H7 (cell line): ENCODE measurements around the gene NTHL1. TPM values are rescaled to one million over a fixed set of nuclear protein-coding genes. Genes with fewer than 3 reads are reported as not detected.

Experiments
- DNase-seq: peaks from one replicate; pipeline ENCODE4 v3.0.0; 2012
- H3K27me3 ChIP-seq: 2 replicates; pipeline ENCODE4 v1.6.0; 2011; ENCODE audit warnings: mild to moderate bottlenecking, low read length; ENCODE audit not compliant: control insufficient read depth, insufficient read depth
- H3K36me3 ChIP-seq: replicated peaks from 2 replicates; pipeline ENCODE4 v1.5.1; 2011; ENCODE audit warnings: low read length; ENCODE audit not compliant: control insufficient read depth, insufficient read depth
- H3K4me3 ChIP-seq: 2 replicates; pipeline ENCODE4 v1.5.1; 2011; ENCODE audit warnings: low read depth, mild to moderate bottlenecking, control low read depth, low read length, moderate library complexity; ENCODE audit not compliant: insufficient read depth
- total RNA-seq: library from RNA; depleted of rRNA; stranded (reverse); fragments of >200 nt; shearing (Covaris generic); gene quantifications from 2 replicates; pipeline ENCODE4 v1.2.3, GENCODE V29; 2014

NTHL1 gene
- total RNA-seq, 1 experiment from 2014 or later: 108 TPM

GRCh38 chr16:2078691-2079090 is 31.1 kb upstream of the NTHL1 start:
- Histone ChIP-seq H3K36me3 (peaks cover 3% of the 10 kb centered on the region), H3K27me3 (no peaks in the 10 kb centered on the region), H3K4me3 (no peak overlapping the region)
- DNase-seq: no peak

GRCh38 chr16:2078096-2078495 is 30.5 kb upstream of the NTHL1 start:
- Histone ChIP-seq H3K4me3 (no peak overlapping the region), H3K36me3 (peaks cover 5% of the 10 kb centered on the region), H3K27me3 (no peaks in the 10 kb centered on the region)
- no peak for DNase-seq

- Histone ChIP-seq H3K4me3 (no peak overlapping the region), H3K36me3 (peaks cover 6% of the 10 kb centered on the region), H3K27me3 (no peaks in the 10 kb centered on the region)
- DNase-seq: peak; percentile 69
These were observed 30.1 kb upstream of the NTHL1 start for GRCh38 chr16:2077696-2078095.

DNA sequence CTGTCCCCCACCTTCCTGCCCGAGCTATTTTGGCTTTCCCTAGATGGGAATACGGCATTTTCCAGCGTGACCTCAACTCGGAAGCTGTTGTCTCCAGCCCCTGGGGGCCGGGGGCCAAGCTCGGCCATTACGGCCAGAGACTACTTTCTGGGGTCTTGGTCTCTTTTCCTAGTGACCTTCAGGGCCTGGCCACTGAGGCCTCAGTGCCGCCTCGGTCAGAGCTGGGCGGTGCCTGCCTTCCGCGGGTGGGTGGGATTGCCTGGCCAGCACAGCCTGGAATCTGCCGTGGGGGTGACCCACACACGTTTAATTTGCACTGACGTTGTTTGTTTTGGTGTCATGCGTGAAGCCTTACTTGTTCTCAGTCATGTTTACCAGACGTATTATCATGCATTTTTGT is 29.4 kb upstream of the NTHL1 start:
- no peak for DNase-seq
- H3K4me3 ChIP-seq: no peak overlapping the region
- H3K27me3 ChIP-seq: no peaks in the 10 kb centered on the region
- peaks cover 4% of the 10 kb centered on the region for H3K36me3 ChIP-seq

- DNase-seq: no peak
These were observed 28.6 kb upstream of the NTHL1 start for GRCh38 chr16:2076072-2076865.

GRCh38 chr16:2075631-2076030 is 28.0 kb upstream of the NTHL1 start:
- DNase-seq: no peak
- Histone ChIP-seq H3K4me3 (no peak overlapping the region), H3K27me3 (no peaks in the 10 kb centered on the region), H3K36me3 (peaks cover 4% of the 10 kb centered on the region)

More at GRCh38 chr16:2076072-2076865, 28.6 kb upstream of the NTHL1 start:
- peaks cover 4% of the 10 kb centered on the region for H3K36me3 ChIP-seq
- H3K27me3 ChIP-seq: no peaks in the 10 kb centered on the region
- H3K4me3 ChIP-seq: no peak overlapping the region

DNA sequence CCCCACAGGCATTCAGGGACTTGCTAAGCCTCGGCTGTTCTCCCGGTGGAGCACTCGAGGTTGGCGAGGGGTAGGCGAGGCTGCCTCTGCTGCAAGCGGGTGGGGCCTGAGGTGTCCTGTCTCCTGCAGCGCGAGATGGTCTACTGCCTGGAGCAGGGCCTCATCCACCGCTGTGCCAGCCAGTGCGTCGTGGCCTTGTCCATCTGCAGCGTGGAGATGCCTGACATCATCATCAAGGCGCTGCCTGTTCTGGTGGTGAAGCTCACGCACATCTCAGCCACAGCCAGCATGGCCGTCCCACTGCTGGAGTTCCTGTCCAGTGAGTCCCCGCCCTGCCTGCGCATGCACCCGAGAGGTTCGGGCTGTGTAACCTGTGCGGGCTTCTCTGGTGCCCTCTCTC is 26.4 kb upstream of the NTHL1 start:
- no peaks in the 10 kb centered on the region for H3K27me3 ChIP-seq
- no peak overlapping the region for H3K4me3 ChIP-seq
- no peak for DNase-seq
- H3K36me3 ChIP-seq: peaks cover 5% of the 10 kb centered on the region

GRCh38 chr16:2072926-2073325 is 25.3 kb upstream of the NTHL1 start:
- DNase-seq: no peak
- Histone ChIP-seq H3K4me3 (no peak overlapping the region), H3K27me3 (no peaks in the 10 kb centered on the region), H3K36me3 (peaks cover 5% of the 10 kb centered on the region)

DNA sequence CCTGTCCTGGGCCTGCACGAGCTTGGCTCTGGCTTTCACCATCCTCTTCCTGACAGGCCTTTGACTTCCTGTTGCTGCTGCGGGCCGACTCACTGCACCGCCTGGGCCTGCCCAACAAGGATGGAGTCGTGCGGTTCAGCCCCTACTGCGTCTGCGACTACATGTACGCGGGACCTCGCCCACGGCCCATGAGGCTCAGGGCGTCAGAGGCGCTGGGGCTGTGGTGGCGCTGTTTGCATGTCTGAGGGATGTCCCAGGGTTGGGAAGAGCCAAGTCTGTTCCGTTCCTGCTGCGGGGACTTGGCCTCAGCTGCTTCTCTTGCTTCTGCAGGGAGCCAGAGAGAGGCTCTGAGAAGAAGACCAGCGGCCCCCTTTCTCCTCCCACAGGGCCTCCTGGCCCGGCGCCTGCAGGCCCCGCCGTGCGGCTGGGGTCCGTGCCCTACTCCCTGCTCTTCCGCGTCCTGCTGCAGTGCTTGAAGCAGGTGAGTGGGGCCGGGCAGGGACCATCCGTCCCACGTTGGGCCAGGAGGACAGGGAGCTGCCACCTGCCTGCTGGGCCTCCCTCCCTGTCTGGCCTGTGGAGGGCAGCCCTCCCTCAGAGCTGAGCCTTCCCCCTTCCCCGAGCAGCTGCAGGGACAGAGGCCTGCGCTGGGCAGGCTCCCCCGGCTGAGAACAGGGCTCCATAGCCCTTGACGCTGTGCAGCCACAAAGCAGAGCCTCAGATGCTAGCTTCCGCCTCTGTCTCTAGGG is 24.0 kb upstream of the NTHL1 start:
- Histone ChIP-seq H3K4me3 (no peak overlapping the region), H3K36me3 (peaks cover 5% of the 10 kb centered on the region), H3K27me3 (no peaks in the 10 kb centered on the region)
- no peak for DNase-seq

DNA sequence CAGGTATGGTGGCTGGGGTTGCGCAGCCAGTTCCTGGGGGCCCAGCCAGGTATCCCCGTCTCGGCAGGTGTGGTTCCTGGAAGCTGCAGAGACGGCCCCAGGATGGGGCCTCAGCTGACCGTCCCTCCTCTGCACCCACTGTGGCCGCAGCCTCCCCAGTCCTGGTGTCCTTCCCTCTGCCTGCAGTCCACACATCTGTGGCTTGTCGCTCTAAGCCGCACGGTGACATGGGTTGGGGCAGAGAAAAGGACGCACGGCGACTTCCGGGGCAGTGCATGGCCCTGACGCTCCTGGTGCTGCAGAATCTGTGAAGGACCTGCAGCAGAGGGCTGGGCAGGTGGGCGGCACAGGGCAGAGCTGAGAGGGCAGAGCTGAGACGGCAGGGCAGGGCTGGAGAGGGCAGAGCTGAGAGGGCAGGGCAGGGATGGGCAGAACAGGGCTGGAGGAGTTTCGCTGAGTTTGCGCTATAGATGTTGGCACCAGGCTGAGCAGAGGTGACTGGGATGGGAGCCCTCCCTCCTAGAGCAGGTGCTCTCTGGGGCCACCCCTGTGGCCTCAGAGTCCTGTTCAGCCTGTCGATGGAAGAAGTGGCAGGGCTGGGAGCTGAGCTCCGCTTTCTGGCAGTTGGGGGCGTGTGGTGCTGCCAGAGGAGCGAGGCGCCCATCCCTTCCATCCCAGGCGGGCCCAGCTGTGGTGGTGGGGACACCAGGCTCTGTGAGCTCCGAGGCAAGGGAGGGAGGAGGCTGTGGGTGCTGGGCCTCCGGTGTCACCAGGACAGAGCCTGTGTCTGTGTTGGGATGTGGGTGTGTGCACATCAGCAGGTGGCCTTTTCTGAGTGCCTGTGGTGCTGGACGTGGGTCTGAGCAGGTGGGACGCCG is 23.2 kb upstream of the NTHL1 start:
- no peak for DNase-seq
- Histone ChIP-seq H3K4me3 (no peak overlapping the region), H3K36me3 (peaks cover 11% of the 10 kb centered on the region), H3K27me3 (no peaks in the 10 kb centered on the region)

GRCh38 chr16:2066139-2066538 is 18.5 kb upstream of the NTHL1 start:
- no peak overlapping the region for H3K4me3 ChIP-seq
- no peak for DNase-seq
- peaks cover 10% of the 10 kb centered on the region for H3K36me3 ChIP-seq

GRCh38 chr16:2064368-2064945 is 16.8 kb upstream of the NTHL1 start:
- Histone ChIP-seq H3K4me3 (no peak overlapping the region), H3K36me3 (peaks cover 9% of the 10 kb centered on the region), H3K27me3 (no peaks in the 10 kb centered on the region)
- DNase-seq: no peak

More at GRCh38 chr16:2066139-2066538, 18.5 kb upstream of the NTHL1 start:
- no peaks in the 10 kb centered on the region for H3K27me3 ChIP-seq

GRCh38 chr16:2063861-2064260 is 16.2 kb upstream of the NTHL1 start:
- Histone ChIP-seq H3K36me3 (peaks cover 9% of the 10 kb centered on the region), H3K4me3 (no peak overlapping the region), H3K27me3 (no peaks in the 10 kb centered on the region)
- DNase-seq: no peak

DNA sequence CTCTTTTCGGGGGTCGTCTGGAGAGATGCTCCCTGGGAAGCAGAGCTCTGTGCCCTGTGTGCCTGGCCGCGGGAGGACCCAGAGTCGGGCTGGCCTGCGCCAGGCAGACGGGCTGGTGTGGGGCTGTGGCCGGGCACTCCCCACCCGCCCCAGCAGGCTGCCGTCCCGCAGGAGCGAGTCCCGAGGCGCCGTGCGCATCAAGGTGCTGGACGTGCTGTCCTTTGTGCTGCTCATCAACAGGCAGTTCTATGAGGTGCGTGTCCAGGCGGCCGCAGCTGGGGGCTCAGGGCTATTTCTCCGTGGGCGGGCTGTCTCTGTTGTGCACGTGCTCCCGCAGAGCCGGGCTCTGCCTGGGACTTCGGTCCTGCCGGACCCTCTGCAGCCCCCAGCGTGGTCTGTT is 15.2 kb upstream of the NTHL1 start:
- no peak for DNase-seq
- H3K36me3 ChIP-seq: peaks cover 9% of the 10 kb centered on the region
- no peak overlapping the region for H3K4me3 ChIP-seq
- H3K27me3 ChIP-seq: no peaks in the 10 kb centered on the region
